HUES6 (cell line): ENCODE results near the gene TGFB1I1.

ENCODE experiments used
- H3K27ac ChIP-seq: 2 replicates; pipeline ENCODE4 v1.7.0; 2013; ENCODE audit warnings: low read depth, mild to moderate bottlenecking, low read length, inconsistent platforms
- H3K27me3 ChIP-seq: 2 replicates; pipeline ENCODE4 v1.6.1; 2013; ENCODE audit warnings: low read length; ENCODE audit not compliant: control insufficient read depth, insufficient read depth
- H3K36me3 ChIP-seq: 2 replicates; pipeline ENCODE4 v1.6.1; 2013; ENCODE audit warnings: low read length; ENCODE audit not compliant: control insufficient read depth, insufficient read depth
- H3K4me1 ChIP-seq: 2 replicates; pipeline ENCODE4 v1.6.1; 2013; ENCODE audit warnings: low read length; ENCODE audit not compliant: control insufficient read depth, insufficient read depth
- H3K4me3 ChIP-seq: 2 replicates; pipeline ENCODE4 v1.5.1; 2013; ENCODE audit warnings: low read depth, low read length
- H3K9ac ChIP-seq: one replicate; pipeline ENCODE4 v1.6.1; 2013; ENCODE audit warnings: mild to moderate bottlenecking, low read length
- H3K9me3 ChIP-seq: 2 replicates; pipeline ENCODE4 v1.6.1; 2013; ENCODE audit warnings: low read depth, low read length; ENCODE audit not compliant: control insufficient read depth, insufficient read depth

TGFB1I1 gene

GRCh38 chr16:31473264-31473984, 1.5 kb downstream of the TGFB1I1 start:
- no peak overlapping the region for H3K27ac ChIP-seq
- peaks cover 3% of the 10 kb centered on the region; the same call in 1 of the 2 replicates for H3K36me3 ChIP-seq
- H3K9ac ChIP-seq, result no peak overlapping the region
- H3K9me3 ChIP-seq, result no peaks in the 10 kb centered on the region
- H3K4me1 ChIP-seq, result peaks cover 16% of the 10 kb centered on the region
- H3K4me3 ChIP-seq, result no peak overlapping the region
- H3K27me3 ChIP-seq, result peaks cover 31% of the 10 kb centered on the region

GRCh38 chr16:31474173-31474714, 2.3 kb downstream of the TGFB1I1 start:
- Histone ChIP-seq H3K9me3 (no peaks in the 10 kb centered on the region), H3K4me1 (peaks cover 16% of the 10 kb centered on the region), H3K9ac (no peak overlapping the region), H3K4me3 (no peak overlapping the region), H3K36me3 (peaks cover 3% of the 10 kb centered on the region; the same call in 1 of the 2 replicates), H3K27me3 (peaks cover 38% of the 10 kb centered on the region), H3K27ac (no peak overlapping the region)

DNA sequence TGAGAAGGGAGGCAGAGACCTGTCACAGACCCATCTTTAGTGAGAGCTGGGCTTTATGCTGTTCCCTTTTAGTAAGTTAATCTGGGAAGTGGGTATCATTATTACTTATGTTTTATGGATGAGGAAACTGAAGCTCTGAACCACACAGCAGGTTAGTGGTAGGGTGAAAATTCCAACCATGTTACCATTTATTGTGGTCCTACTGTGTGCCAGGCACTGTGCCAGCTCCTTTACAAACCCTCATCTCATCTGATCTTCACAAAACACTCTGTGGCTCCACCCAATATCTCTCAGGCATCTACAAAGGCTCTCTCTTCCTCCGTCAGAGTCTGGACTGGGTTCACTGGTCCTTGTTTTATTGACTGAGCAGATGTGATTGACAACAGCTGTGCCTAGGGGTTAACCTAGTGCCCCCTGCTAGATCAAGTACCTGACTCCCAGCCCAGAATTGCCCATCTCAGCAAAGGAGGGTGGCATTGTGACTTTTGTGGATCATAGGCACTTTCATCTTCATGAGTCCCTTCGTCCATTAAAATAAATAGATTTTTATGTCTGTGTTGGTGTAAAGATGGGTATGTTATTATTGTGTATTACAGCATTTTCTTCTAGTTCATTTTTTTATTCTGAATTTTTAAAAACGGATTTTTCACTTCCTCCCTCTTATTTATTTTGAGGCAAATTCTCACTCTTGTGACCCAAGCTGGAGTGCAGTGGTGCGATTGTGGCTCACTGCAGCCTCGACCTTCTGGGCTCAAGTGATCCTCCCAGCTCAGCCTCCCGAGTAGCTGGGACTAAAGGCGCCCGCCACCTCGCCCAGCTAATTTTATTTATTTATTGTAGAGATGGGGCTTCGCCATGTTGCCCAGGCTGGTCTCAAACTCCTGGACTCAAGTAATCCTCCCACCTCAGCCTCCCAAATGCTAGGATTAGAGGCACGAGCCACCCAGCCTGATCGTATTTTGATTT, 3.1 kb downstream of the TGFB1I1 start:
- peaks cover 46% of the 10 kb centered on the region for H3K27me3 ChIP-seq
- H3K27ac ChIP-seq, result no peak overlapping the region
- peaks cover 3% of the 10 kb centered on the region; the same call in 1 of the 2 replicates for H3K36me3 ChIP-seq
- no peak overlapping the region for H3K9ac ChIP-seq
- H3K4me1 ChIP-seq, result peaks cover 16% of the 10 kb centered on the region
- H3K9me3 ChIP-seq, result no peaks in the 10 kb centered on the region
- H3K4me3 ChIP-seq, result 0 out of 2 replicates have a peak overlapping the region, but pooled peaks have one; percentile 75

DNA sequence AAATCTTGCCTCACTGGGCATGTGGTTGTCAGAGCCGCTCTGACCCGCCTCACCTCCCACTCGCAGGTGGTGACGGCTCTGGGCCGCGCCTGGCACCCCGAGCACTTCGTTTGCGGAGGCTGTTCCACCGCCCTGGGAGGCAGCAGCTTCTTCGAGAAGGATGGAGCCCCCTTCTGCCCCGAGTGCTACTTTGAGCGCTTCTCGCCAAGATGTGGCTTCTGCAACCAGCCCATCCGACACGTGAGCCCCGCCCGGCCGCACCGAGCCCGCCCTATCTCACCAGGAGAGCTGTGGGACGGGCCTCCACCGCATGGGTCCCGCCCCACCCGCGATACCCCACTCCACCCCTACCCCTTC, 4.0 kb downstream of the TGFB1I1 start:
- H3K9me3 ChIP-seq, result no peaks in the 10 kb centered on the region
- peak overlapping the region; percentile 75 for H3K4me3 ChIP-seq
- H3K4me1 ChIP-seq, result peaks cover 16% of the 10 kb centered on the region
- peaks cover 3% of the 10 kb centered on the region; the same call in 1 of the 2 replicates for H3K36me3 ChIP-seq
- H3K9ac ChIP-seq, result no peak overlapping the region
- H3K27me3 ChIP-seq, result peaks cover 52% of the 10 kb centered on the region
- no peak overlapping the region for H3K27ac ChIP-seq

DNA sequence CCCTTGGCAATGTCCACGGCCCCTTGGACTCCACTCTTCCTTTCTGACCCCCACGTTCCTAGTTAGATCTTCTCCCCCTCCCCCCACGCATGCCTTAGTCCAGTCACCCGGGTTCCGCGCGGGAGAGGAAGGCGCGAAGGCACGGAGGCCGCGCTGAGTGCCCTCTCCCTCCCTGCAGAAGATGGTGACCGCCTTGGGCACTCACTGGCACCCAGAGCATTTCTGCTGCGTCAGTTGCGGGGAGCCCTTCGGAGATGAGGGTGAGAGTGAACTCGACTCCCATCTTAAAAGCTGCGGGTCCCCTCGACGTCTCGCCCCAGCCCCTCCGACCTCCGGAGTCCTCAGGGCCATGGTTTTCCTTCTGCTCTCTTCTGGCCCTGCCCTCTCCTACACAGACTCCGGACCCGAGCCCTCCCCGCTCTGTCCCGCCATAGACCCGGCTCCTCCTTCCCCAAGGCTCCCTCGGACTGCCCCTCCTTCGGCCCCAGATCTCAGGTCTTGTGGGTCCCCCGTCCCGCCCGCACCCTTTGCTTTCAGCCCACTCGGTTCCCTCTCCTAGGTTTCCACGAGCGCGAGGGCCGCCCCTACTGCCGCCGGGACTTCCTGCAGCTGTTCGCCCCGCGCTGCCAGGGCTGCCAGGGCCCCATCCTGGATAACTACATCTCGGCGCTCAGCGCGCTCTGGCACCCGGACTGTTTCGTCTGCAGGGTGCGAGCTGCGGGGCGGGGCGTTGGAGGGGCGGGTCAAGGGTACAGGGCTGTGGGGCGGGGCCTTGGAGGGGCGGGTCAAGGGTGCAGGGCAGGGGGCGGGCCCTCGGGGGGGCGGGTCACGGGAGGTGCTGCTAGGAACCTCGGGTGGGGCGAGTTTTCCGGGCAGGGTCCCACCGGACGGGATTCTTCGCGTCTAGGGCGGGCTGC, 4.6 kb downstream of the TGFB1I1 start:
- H3K27me3 ChIP-seq, result peaks cover 54% of the 10 kb centered on the region
- H3K4me1 ChIP-seq, result peaks cover 10% of the 10 kb centered on the region
- H3K4me3 ChIP-seq, result peak overlapping the region; percentile 91
- no peak overlapping the region for H3K27ac ChIP-seq
- H3K9me3 ChIP-seq, result no peaks in the 10 kb centered on the region
- peaks cover 3% of the 10 kb centered on the region; the same call in 1 of the 2 replicates for H3K36me3 ChIP-seq
- H3K9ac ChIP-seq, result no peak overlapping the region

- H3K4me3 ChIP-seq, result peak overlapping the region; percentile 91
- H3K4me1 ChIP-seq, result peaks cover 9% of the 10 kb centered on the region
- peaks cover 3% of the 10 kb centered on the region; the same call in 1 of the 2 replicates for H3K36me3 ChIP-seq
- H3K27me3 ChIP-seq, result peaks cover 63% of the 10 kb centered on the region
- H3K9me3 ChIP-seq, result no peaks in the 10 kb centered on the region
- H3K27ac ChIP-seq, result no peak overlapping the region
- H3K9ac ChIP-seq, result peak overlapping the region; percentile 69
Measured at GRCh38 chr16:31477220-31478216, 5.6 kb downstream of the TGFB1I1 start.

GRCh38 chr16:31478956-31479355, 7.0 kb downstream of the TGFB1I1 start:
- no peak overlapping the region for H3K27ac ChIP-seq
- H3K4me1 ChIP-seq, result peaks cover 9% of the 10 kb centered on the region
- no peak overlapping the region for H3K9ac ChIP-seq
- H3K4me3 ChIP-seq, result no peak overlapping the region
- H3K9me3 ChIP-seq, result no peaks in the 10 kb centered on the region
- H3K36me3 ChIP-seq, result peaks cover 2% of the 10 kb centered on the region; the same call in 1 of the 2 replicates
- H3K27me3 ChIP-seq, result peaks cover 69% of the 10 kb centered on the region

DNA sequence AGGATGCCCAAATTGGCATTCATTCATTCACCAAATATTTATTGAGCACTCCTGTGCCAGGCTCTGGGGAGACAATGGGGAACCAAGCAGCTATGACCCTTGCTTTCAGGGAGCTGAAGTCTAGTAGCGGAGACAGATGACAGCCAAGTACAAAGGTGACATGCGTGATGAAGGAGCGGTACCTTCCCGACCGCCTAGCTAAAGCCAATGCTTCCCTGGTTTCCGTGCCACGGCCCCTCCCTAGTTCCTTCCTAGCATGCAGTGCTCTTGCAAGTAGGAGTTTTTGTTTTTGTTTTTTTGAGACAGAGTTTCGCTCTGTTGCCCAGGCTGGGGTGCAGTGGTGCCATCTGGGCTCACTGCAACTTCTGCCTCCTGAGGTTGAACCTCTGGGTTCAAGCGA, 7.8 kb downstream of the TGFB1I1 start:
- no peaks in the 10 kb centered on the region for H3K36me3 ChIP-seq
- H3K9me3 ChIP-seq, result no peaks in the 10 kb centered on the region
- no peak overlapping the region for H3K9ac ChIP-seq
- H3K4me1 ChIP-seq, result peaks cover 13% of the 10 kb centered on the region
- peaks cover 66% of the 10 kb centered on the region for H3K27me3 ChIP-seq
- no peak overlapping the region for H3K4me3 ChIP-seq
- H3K27ac ChIP-seq, result no peak overlapping the region

GRCh38 chr16:31480851-31481536, 9.0 kb downstream of the TGFB1I1 start:
- H3K27ac ChIP-seq, result no peak overlapping the region
- H3K4me1 ChIP-seq, result peaks cover 12% of the 10 kb centered on the region
- H3K36me3 ChIP-seq, result no peaks in the 10 kb centered on the region
- no peaks in the 10 kb centered on the region for H3K9me3 ChIP-seq
- H3K9ac ChIP-seq, result no peak overlapping the region
- H3K4me3 ChIP-seq, result no peak overlapping the region
- peaks cover 66% of the 10 kb centered on the region for H3K27me3 ChIP-seq
